Measurements from ENCODE around the gene ABL1.

Gene ABL1

DNA sequence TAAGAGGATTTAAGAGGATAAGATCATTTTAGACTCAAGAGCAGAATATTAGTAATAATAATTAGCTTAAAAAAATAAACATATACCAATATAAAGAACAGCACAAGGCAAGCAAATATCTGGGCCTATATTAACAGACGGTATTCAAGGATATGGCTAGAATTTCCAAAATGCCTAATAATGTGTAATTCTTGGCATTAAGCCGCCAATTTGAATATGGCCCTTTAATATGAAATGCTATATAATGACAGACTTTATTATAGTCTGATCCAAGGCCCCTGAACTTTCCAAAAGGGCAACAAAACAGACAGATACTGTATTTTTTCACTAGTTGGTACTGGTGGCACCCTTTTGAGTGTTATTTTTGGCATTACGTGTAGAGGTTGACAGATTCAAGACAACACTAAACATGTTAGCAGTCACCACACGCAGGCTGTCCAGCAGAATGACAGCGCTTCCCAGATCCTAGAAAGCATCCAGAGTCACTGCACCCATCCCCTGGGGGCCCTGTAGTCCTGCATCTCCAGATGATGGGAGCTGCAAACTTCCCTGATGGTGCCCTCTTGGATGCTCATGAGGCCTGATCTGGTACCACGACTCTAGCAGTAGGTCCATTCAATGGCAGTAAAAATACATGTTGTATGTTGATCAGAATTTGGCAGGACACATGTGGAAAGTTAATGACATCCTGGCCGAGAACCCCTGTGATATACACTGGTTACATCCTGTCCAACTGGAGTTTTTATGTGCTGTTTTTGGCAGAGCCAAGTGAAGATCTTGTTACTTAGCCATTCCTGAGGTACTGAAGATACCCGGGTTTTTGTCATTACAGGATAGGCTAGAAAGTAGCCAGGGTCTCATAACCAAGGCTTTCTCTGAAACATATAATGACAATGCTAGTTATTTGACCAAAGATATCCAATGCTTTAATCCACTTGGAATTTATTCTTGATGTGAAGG lies 1.7 kb upstream of the ABL1 start:
- Histone ChIP-seq H3K4me1 (peaks cover 24% of the 10 kb centered on the region), H3K9me3 (no peaks in the 10 kb centered on the region; the same call in 1 of the 2 replicates), H3K4me3 (ENCODE audit: low read depth, low read length) (no peak overlapping the region), H3K36me3 (no peaks in the 10 kb centered on the region; the same call in 1 of the 2 replicates), H3K27me3 (no peaks in the 10 kb centered on the region)
- peak; percentile 67 for DNase-seq
- TF ChIP-seq, protein P1, sequence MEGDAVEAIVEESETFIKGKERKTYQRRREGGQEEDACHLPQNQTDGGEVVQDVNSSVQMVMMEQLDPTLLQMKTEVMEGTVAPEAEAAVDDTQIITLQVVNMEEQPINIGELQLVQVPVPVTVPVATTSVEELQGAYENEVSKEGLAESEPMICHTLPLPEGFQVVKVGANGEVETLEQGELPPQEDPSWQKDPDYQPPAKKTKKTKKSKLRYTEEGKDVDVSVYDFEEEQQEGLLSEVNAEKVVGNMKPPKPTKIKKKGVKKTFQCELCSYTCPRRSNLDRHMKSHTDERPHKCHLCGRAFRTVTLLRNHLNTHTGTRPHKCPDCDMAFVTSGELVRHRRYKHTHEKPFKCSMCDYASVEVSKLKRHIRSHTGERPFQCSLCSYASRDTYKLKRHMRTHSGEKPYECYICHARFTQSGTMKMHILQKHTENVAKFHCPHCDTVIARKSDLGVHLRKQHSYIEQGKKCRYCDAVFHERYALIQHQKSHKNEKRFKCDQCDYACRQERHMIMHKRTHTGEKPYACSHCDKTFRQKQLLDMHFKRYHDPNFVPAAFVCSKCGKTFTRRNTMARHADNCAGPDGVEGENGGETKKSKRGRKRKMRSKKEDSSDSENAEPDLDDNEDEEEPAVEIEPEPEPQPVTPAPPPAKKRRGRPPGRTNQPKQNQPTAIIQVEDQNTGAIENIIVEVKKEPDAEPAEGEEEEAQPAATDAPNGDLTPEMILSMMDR (IDR thresholded peaks at IDR 0.05; ENCODE audit: low read depth, low read length): no peak

DNA sequence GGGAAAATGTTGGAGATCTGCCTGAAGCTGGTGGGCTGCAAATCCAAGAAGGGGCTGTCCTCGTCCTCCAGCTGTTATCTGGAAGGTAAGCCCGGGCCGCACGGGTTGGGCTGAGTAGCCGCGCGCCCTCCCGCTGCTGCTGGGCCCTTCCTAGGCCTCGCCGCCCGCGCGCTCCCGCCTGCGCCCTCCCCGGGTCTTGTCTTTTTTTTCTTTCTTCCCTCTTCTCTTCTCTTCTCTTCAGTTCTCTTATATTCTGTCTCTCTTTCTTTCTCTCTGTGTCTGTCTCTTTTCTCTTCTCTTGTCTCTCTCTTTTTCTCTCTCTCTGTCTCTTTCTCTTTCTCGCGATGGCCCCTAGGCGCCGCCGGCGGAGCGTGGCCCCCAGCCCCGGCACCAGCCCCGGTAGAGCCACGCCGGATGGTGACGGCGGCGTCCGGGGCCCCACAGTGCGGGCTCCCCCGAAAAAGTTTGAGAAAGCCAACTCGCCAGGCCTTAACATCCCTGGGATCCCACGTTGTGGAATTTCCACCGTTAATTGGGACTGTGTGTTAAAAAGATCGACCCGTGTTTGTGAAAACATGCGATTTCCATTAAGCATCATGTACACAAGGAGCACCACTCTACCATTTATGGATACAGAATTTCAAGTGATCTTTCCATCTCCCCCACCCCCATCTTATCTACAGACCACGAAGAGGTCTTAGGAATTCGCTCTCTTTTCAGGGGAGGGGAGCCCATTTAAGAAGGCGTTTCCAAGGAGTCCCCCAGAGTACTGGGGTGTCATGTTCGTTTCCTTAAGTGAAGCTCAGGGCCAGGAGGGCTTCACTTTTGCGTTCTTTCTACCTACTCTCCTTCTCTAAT lies 616 bp downstream of the ABL1 start:
- Histone ChIP-seq H3K9me3 (no peaks in the 10 kb centered on the region), H3K4me3 (ENCODE audit: low read depth, low read length) (peak overlapping the region; percentile 72), H3K27me3 (no peaks in the 10 kb centered on the region), H3K4me1 (peaks cover 24% of the 10 kb centered on the region), H3K36me3 (no peaks in the 10 kb centered on the region; the same call in 1 of the 2 replicates)
- peak; percentile 69 for DNase-seq
- TF ChIP-seq, protein P1 (IDR thresholded peaks at IDR 0.05; ENCODE audit: low read depth, low read length): no peak

DNA sequence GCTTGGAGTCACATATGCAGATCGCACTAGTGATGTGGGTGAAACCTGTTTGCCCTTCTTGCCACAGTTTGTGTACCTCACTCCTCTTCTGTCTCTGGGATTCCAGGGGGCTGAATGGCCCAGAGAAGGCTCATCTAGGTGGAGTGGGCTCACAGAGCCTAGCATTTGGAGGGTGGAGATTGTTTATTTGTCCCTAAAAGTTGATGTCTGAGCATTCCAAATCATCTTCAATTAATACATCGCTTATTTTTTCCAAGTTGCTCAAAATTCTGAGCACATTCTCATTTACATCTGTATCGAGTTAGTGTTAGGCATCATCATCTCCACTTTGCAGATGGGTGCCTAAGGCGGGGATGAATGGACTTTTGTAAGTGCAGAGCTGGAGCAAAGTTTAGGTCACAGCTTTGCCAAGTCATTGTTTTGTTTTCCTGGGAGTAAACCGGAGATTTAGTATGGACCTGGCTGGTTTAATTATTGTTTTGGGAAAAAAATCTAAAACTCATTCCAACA lies 2.0 kb downstream of the ABL1 start:
- Histone ChIP-seq H3K36me3 (no peaks in the 10 kb centered on the region; the same call in 1 of the 2 replicates), H3K9me3 (no peaks in the 10 kb centered on the region), H3K4me1 (peaks cover 24% of the 10 kb centered on the region), H3K27me3 (no peaks in the 10 kb centered on the region), H3K4me3 (ENCODE audit: low read depth, low read length) (peak overlapping the region; percentile 72)
- TF ChIP-seq, protein P1 (IDR thresholded peaks at IDR 0.05; ENCODE audit: low read depth, low read length): no peak
- DNase-seq: no peak

DNA sequence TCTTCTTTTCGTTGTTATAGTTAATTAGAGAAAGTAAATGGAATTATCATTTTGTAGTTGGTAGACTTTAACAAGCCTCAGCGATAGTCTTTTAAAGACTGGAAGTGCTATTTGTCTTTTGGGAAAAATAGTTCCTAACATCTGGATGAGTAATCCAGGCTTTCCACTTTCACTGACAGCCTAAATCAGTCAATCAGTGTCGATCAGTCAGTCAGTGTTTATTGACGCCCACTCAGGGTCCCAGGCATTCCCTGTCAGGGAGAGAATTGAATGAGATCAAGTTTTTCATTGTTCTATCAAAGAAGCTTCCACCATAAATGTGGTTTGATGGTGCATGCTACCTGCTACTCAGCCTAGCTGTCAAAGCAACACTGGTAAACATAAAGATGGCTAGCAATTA lies 2.6 kb downstream of the ABL1 start:
- Histone ChIP-seq H3K27me3 (no peaks in the 10 kb centered on the region), H3K36me3 (no peaks in the 10 kb centered on the region; the same call in 1 of the 2 replicates), H3K4me3 (ENCODE audit: low read depth, low read length) (peak overlapping the region; percentile 72; the same call in 1 of the 2 replicates), H3K4me1 (peaks cover 24% of the 10 kb centered on the region), H3K9me3 (no peaks in the 10 kb centered on the region)
- TF ChIP-seq, protein P1 (IDR thresholded peaks at IDR 0.05; ENCODE audit: low read depth, low read length): no peak
- no peak for DNase-seq

DNA sequence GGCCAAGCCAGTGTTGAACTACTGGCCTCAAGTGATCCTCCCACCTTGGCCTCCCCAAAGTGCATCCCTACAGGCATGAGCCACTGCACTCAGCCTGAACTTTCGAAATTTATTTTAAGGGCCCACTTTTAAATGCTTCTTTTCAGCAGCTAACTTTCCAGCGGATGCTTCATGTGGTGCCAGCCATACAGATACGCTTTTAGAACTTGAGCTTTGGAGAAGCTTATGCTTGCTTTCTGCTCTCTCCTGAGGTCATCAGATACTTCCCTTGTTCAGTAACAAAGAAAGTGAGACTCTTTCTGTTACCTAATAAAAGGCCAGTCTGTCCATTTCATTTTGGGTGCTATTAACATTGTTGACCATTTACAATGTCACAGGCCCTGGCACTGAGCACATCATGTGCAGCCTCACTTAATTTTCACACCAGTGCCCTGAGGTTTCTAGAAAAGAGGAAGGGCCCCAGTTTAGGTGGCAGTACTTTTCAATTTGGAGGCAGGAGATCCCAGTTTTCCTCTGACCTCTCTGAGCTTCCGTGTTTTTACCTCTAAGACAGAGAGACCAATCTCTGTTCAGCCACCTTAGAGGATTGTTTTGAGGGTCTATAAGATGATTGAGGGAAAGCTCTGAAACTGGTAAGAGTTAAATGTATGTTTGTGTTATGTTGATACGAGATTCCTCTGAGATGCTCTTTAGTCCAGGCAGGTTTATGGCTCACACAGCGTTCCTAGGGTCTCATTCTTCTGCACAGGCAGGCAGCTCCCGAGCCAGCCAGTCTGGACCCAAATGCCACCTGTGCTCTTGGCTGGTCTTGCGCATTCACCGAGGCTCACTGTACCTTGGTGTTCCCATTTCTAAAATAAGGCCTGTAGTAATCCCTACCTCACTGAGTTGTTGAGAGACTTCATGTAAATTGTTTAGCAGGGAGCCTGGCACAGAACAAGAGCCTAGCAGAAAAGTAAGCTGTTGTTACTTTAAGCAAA lies 4.4 kb downstream of the ABL1 start:
- H3K9me3 ChIP-seq: no peaks in the 10 kb centered on the region
- no peak overlapping the region for H3K4me3 ChIP-seq (ENCODE audit: low read depth, low read length)
- peaks cover 11% of the 10 kb centered on the region; the same call in 1 of the 2 replicates for H3K4me1 ChIP-seq
- DNase-seq: no peak
- TF ChIP-seq, protein P1 (IDR thresholded peaks at IDR 0.05; ENCODE audit: low read depth, low read length): no peak
- no peaks in the 10 kb centered on the region; the same call in 1 of the 2 replicates for H3K36me3 ChIP-seq
- no peaks in the 10 kb centered on the region for H3K27me3 ChIP-seq

Measured in BE2C (cell line).